Transverse colon (tissue), 4 donors: Measurements from ENCODE around the gene XPNPEP3. TPM values are rescaled to one million over a fixed set of nuclear protein-coding genes. Genes with fewer than 3 reads are reported as not detected.

ENCODE experiments used
- DNase-seq: peaks from one replicate; pipeline ENCODE4 v3.0.0-alpha.2; 2019
- H3K27ac ChIP-seq, 4 donors: fragments of 200-600 bp; sonication (generic); 2 replicates each; pipeline ENCODE4 v1.5.1; 2016 to 2018; ENCODE audit warnings: inconsistent platforms in 4 of 4
- H3K27me3 ChIP-seq: fragments of 200-600 bp; sonication (generic); 2 replicates; pipeline ENCODE4 v1.5.1; 2017; ENCODE audit warnings: inconsistent platforms
- H3K36me3 ChIP-seq, 4 donors: fragments of 200-600 bp; sonication (generic); 2 replicates each; pipeline ENCODE4 v1.5.1; 2017 to 2019; ENCODE audit warnings: inconsistent platforms in 4 of 4
- H3K4me1 ChIP-seq, 4 donors: fragments of 200-600 bp; sonication (generic); 2 replicates each; pipeline ENCODE4 v1.5.1; 2017 to 2020; ENCODE audit warnings: inconsistent platforms in 4 of 4
- H3K4me3 ChIP-seq, 4 donors: fragments of 200-600 bp; sonication (generic); 1 replicate in 1 of 4; 2 replicates in 3 of 4; pipeline versions ENCODE4 v1.5.1 to v1.6.1; 2017 to 2019; ENCODE audit warnings: inconsistent platforms in 4 of 4
- H3K9me3 ChIP-seq, 2 donors: fragments of 200-600 bp; sonication (generic); 2 replicates each; pipeline ENCODE4 v1.5.1; 2017 to 2019; ENCODE audit warnings: inconsistent platforms in 2 of 2
- CTCF ChIP-seq, 5 experiments: fragments of 200-600 bp in 3 of 5; fragments of 450-650 bp in 2 of 5; sonication (generic) in 3 of 5; IDR thresholded peaks; 1 replicate in 2 of 5; 2 replicates in 3 of 5; pipeline ENCODE4 v1.5.1; 2016 to 2017; ENCODE audit warnings: antibody characterized with exemption in 5 of 5, inconsistent platforms in 3 of 5, mild to moderate bottlenecking in 2 of 5, moderate library complexity in 1 of 5
- EP300 ChIP-seq: sonication (generic); formaldehyde crosslinking; IDR thresholded peaks from one replicate; pipeline ENCODE4 v1.6.1; 2017; ENCODE audit warnings: antibody characterized with exemption, low read depth
- POLR2A ChIP-seq: fragments of 450-650 bp; IDR thresholded peaks from one replicate; pipeline ENCODE4 v1.6.1; 2016; ENCODE audit warnings: antibody characterized with exemption, mild to moderate bottlenecking, moderate library complexity
- POLR2AphosphoS5 ChIP-seq, 3 donors: sonication (generic); formaldehyde crosslinking; IDR thresholded peaks; one replicate each; pipeline ENCODE4 v1.6.1; 2016; ENCODE audit warnings: antibody characterized with exemption in 3 of 3
- WGBS, 2 donors: methylation state at CpG; one replicate each; pipeline ENCODE4 v1.1.5; 2018; ENCODE audit warnings: low coverage in 1 of 2; 5-methylcytosine and 5-hydroxymethylcytosine counted together
- in situ Hi-C, 4 donors: fragments of 200-750 bp; cut with MboI; loops; one replicate each; pipeline versions ENCODE4 v1.15.0 to v1.15.1; 2017; ENCODE audit warnings: low sequenced_read_pairs in 3 of 4, low pct_ligation_motif_present in 1 of 4, low pct_unique_long_range_greater_than_20kb in 1 of 4
- intact Hi-C: fragments of 100-400 bp; cut with DNase I; formaldehyde crosslinking; loops from one replicate; pipeline ENCODE4 v1.15.1; 2023; ENCODE audit warnings: low total_unique reads
- total RNA-seq, 4 donors: library from RNA; depleted of rRNA; stranded (reverse); fragments of >200 nt; gene quantifications; one replicate each; pipeline ENCODE4 v1.1.0, GENCODE V29; 2016

XPNPEP3 gene
- total RNA-seq, 4 donors from 2014 or later = 5.8 to 14.1 (median 7.8) TPM

DNA sequence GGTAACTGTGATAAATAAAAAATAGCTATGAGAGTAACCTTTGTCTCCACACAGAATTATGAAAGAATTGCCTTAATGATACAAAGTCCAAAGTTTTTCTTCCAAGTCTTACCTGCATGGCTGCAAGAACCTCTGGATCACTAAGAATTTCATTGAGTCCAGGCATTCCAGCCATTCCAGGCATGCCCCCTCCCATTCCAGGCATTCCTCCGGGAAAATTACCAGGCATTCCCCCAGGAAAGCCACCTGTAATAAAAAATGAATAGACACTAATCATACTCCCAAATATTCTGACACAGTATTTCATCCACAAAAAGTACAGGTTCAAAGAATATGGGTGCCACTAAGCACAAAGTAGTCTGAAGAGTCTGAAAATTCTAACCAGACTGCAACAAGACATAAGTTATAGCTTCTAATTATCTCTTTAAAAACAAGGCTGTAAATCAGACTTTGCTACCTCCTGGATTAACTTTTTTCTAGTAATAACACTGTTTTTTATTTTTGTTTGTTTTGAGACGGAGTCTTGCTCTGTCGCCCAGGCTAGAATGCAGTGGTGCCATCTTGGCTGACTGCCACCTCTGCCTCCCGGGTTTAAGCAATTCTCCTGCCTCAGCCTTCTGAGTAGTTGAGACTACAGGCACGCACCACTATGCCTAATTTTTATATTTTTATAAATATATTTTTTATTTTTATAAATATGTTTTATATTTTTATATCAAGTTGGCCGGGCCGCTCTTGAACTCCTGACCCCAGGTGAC is 29.8 kb upstream of the XPNPEP3 start:
- Histone ChIP-seq H3K4me3 (no peak overlapping the region), H3K27ac (no peak overlapping the region), H3K27me3 (no peaks in the 10 kb centered on the region), H3K4me1 (no peaks in the 10 kb centered on the region), H3K9me3 (no peaks in the 10 kb centered on the region), H3K36me3 (peaks cover 0 to 70% (median 25%) of the 10 kb centered on the region in 4 donors)
- TF ChIP-seq POLR2AphosphoS5 (IDR thresholded peaks at IDR 0.05) (no peak), EP300 (no peak), CTCF (IDR thresholded peaks at IDR 0.05) (no peak), POLR2A (no peak)
- intact Hi-C loops = no loop called here
- in situ Hi-C loops = no loop called here
- 64 to 77% methylated on average over 7 of the region's 7 CpGs for WGBS, 2 donors
- DNase-seq = no peak

DNA sequence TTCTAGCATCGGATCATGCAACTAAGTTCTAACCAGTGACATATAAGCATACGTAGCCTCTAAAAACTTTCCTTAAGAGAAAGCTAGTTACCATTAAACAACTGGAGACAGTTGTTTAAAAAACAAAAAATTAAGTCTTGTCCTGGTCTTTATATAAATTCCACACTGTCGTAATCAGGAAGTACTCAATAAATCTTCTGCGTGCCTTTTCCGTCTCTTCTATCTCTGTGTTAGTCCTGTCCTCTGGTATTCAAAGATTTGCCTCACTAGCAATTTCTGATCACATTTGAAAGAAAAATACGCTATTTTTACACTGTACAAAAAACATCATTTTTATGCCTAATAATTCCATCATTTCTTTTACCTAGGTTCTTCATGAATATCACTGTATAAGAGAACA is 27.8 kb upstream of the XPNPEP3 start:
- peaks cover 0 to 80% (median 24%) of the 10 kb centered on the region in 4 donors for H3K36me3 ChIP-seq

DNA sequence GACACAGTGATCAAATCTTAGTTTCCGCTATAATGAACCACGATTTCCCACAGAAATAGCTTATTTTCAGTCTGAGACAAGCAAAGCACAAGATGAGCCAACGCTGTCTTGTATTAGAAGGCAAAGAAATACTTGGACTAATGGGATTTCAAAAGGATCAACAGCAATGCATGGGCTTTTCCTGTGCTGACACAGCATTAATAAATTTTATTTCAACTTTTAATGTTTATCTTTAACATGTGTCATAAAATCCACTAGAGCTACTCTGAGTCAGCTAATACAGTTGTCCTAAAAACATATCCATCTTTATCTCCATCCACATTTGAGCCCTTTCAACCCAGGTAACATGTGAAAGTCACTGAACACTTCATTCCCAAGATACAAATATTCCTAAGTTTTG is 22.3 kb upstream of the XPNPEP3 start:
- in situ Hi-C loops (no loop called here), intact Hi-C loops (no loop called here)
- 91 to 98% methylated on average over 3 of the region's 3 CpGs for WGBS, 2 donors
- TF ChIP-seq EP300 = no peak
- TF ChIP-seq POLR2AphosphoS5 (IDR thresholded peaks at IDR 0.05) = no peak
- TF ChIP-seq CTCF (IDR thresholded peaks at IDR 0.05) = no peak
- no peak for TF ChIP-seq POLR2A
- Histone ChIP-seq H3K27me3 (no peaks in the 10 kb centered on the region), H3K4me1 (peaks cover 0 to 8% (median 3%) of the 10 kb centered on the region in 4 donors), H3K36me3 (peaks cover 0 to 78% (median 29%) of the 10 kb centered on the region in 4 donors), H3K27ac (no peak overlapping the region), H3K9me3 (no peaks in the 10 kb centered on the region), H3K4me3 (no peak overlapping the region)
- DNase-seq = no peak

More for the DNA sequence above, 27.8 kb upstream of the XPNPEP3 start:
- intact Hi-C loops = no loop called here
- Histone ChIP-seq H3K4me3 (no peak overlapping the region), H3K9me3 (no peaks in the 10 kb centered on the region), H3K27ac (no peak overlapping the region), H3K4me1 (peaks cover 0 to 3% (median 0%) of the 10 kb centered on the region in 4 donors), H3K27me3 (no peaks in the 10 kb centered on the region)
- DNase-seq = no peak
- in situ Hi-C loops = no loop called here
- TF ChIP-seq POLR2A (no peak), POLR2AphosphoS5 (IDR thresholded peaks at IDR 0.05) (no peak), CTCF (IDR thresholded peaks at IDR 0.05) (no peak), EP300 (no peak)
- WGBS, 2 donors = 83 to 88% methylated on average over 6 of the region's 6 CpGs

DNA sequence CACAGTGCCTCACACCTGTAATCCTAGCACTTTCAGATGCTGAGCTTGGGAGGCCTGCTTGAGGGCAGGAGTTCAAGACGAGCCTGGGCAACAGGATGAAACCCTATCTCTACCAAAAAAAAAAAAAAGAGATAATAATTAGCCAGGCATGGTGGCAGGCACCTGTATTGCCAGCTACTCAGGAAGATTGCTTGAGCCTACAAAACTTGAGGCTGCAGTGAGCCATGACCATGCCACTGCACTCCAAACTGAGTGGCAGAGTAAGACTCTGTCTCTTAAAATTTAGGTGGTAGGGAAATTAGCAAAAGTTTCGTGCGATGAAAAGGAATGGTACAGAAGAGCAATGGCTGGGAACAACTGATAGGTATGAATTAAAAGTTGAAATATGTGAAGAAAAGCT is 18.5 kb upstream of the XPNPEP3 start:
- no peak for DNase-seq
- intact Hi-C loops = no loop called here
- Histone ChIP-seq H3K4me3 (no peak overlapping the region), H3K36me3 (peaks cover 0 to 77% (median 28%) of the 10 kb centered on the region in 4 donors), H3K9me3 (no peaks in the 10 kb centered on the region), H3K27ac (no peak overlapping the region), H3K27me3 (no peaks in the 10 kb centered on the region), H3K4me1 (peaks cover 0 to 6% (median 2%) of the 10 kb centered on the region in 4 donors)
- in situ Hi-C loops = no loop called here
- no peak for TF ChIP-seq POLR2AphosphoS5 (IDR thresholded peaks at IDR 0.05)
- TF ChIP-seq CTCF (IDR thresholded peaks at IDR 0.05) = no peak
- TF ChIP-seq EP300 = no peak
- no peak for TF ChIP-seq POLR2A
- 72 to 78% methylated on average over 3 of the region's 3 CpGs for WGBS, 2 donors
